HepG2 (cell line): ENCODE results near the gene ZSWIM7.

Source experiments
- KLF9 ChIP-seq: IDR thresholded peaks from 2 replicates; pipeline ENCODE4 v1.6.1; 2016; ENCODE audit warnings: low read depth
- ZNF639 ChIP-seq: conservative IDR thresholded peaks from 2 replicates; pipeline ENCODE4 v1.6.1; 2018; ENCODE audit warnings: missing genetic modification reagents

GRCh38 chr17:16002708-16003260, 3.3 kb upstream of the ZSWIM7 start:
- TF ChIP-seq ZNF639 (CRISPR knock-in tag) = no peak
- no peak for TF ChIP-seq KLF9 (CRISPR knock-in tag)
